ENCODE measurements around the gene DHRS7C. TPM values are rescaled to one million over a fixed set of nuclear protein-coding genes. Genes with fewer than 3 reads are reported as not detected.

DHRS7C gene
- polyA plus RNA-seq, 1 donor from 2014 or later = not detected

DNA sequence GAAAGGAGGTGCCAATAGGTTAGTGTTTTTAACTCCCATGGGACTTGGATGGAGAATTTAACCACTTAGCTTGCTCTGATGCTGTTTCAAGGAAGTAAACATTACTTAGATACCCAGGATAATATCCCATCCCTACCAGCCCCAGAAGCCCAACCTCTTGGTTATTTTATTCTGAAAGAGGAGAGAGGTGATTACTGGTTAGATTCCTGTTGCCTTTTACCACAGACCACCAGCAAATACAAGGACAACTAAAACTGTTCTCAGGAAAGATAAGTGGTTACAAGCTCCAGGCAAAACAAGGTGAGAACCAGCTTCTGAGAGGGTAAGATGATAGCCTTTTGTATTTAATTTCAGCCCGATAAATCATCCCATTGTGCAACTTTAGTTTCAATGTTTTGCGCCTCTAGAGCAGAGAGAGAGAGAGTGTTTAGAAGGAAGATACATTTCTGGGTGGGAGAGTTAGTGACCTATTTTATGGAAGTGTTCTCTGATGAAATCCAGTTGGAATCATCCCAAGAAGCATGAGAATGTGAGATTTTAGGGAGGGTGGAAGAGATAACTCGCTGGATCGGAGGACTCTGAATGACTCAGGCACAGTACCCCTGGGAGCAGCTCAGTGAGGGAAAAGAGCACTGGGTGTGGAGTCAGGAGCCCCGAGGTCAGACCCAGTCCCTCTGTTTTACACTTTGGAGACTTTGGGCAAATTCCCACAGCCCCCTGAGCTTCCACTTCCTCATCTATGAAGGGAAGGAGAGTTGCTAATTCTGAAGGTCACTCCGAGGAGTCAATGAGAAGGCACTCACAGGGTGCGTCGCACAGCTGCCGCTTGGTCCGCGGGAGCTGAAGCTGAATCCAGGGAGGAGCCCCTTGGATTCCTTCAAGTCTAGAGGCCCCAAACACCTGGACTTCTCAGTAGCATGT lies 46.4 kb upstream of the DHRS7C start:
- Histone ChIP-seq H4K20me1 (ENCODE audit: insufficient read depth) (no peaks in the 10 kb centered on the region), H3K27ac (ENCODE audit: low read length) (no peak overlapping the region), H3K4me2 (ENCODE audit: low read length) (no peak overlapping the region), H3K27me3 (ENCODE audit: insufficient read depth, low read depth, low read length) (no peaks in the 10 kb centered on the region), H3K4me3 (ENCODE audit: low read length) (no peak overlapping the region), H3K9me2 (ENCODE audit: insufficient read depth, low read length) (no peaks in the 10 kb centered on the region), H3K9me3 (ENCODE audit: low read length) (no peaks in the 10 kb centered on the region), H2AFZ (ENCODE audit: low read depth, low read length) (no peak overlapping the region), H3K9ac (ENCODE audit: low read length) (no peak overlapping the region), H3F3A (ENCODE audit: insufficient read depth, low read length, poor library complexity, severe bottlenecking) (no peaks in the 10 kb centered on the region), H3K36me3 (ENCODE audit: insufficient read depth, low read length) (no peaks in the 10 kb centered on the region), H3K79me2 (replicated peaks; ENCODE audit: insufficient read depth, low read length) (no peaks in the 10 kb centered on the region)
- no peak for TF ChIP-seq SMC3 (conservative IDR thresholded peaks at IDR 0.05; ENCODE audit: poor library complexity)
- TF ChIP-seq, protein P1, sequence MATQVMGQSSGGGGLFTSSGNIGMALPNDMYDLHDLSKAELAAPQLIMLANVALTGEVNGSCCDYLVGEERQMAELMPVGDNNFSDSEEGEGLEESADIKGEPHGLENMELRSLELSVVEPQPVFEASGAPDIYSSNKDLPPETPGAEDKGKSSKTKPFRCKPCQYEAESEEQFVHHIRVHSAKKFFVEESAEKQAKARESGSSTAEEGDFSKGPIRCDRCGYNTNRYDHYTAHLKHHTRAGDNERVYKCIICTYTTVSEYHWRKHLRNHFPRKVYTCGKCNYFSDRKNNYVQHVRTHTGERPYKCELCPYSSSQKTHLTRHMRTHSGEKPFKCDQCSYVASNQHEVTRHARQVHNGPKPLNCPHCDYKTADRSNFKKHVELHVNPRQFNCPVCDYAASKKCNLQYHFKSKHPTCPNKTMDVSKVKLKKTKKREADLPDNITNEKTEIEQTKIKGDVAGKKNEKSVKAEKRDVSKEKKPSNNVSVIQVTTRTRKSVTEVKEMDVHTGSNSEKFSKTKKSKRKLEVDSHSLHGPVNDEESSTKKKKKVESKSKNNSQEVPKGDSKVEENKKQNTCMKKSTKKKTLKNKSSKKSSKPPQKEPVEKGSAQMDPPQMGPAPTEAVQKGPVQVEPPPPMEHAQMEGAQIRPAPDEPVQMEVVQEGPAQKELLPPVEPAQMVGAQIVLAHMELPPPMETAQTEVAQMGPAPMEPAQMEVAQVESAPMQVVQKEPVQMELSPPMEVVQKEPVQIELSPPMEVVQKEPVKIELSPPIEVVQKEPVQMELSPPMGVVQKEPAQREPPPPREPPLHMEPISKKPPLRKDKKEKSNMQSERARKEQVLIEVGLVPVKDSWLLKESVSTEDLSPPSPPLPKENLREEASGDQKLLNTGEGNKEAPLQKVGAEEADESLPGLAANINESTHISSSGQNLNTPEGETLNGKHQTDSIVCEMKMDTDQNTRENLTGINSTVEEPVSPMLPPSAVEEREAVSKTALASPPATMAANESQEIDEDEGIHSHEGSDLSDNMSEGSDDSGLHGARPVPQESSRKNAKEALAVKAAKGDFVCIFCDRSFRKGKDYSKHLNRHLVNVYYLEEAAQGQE (IDR thresholded peaks at IDR 0.05; ENCODE audit: borderline replicate concordance) = no peak
- TF ChIP-seq, protein P2, sequence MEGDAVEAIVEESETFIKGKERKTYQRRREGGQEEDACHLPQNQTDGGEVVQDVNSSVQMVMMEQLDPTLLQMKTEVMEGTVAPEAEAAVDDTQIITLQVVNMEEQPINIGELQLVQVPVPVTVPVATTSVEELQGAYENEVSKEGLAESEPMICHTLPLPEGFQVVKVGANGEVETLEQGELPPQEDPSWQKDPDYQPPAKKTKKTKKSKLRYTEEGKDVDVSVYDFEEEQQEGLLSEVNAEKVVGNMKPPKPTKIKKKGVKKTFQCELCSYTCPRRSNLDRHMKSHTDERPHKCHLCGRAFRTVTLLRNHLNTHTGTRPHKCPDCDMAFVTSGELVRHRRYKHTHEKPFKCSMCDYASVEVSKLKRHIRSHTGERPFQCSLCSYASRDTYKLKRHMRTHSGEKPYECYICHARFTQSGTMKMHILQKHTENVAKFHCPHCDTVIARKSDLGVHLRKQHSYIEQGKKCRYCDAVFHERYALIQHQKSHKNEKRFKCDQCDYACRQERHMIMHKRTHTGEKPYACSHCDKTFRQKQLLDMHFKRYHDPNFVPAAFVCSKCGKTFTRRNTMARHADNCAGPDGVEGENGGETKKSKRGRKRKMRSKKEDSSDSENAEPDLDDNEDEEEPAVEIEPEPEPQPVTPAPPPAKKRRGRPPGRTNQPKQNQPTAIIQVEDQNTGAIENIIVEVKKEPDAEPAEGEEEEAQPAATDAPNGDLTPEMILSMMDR (IDR thresholded peaks at IDR 0.05; ENCODE audit: poor library complexity, severe bottlenecking) = no peak
- TF ChIP-seq TAF1 (IDR thresholded peaks at IDR 0.05; ENCODE audit: low read depth) = no peak
- TF ChIP-seq EP300 (conservative IDR thresholded peaks at IDR 0.05; ENCODE audit: poor library complexity, severe bottlenecking) = no peak
- no peak for TF ChIP-seq POLR2AphosphoS5 (IDR thresholded peaks at IDR 0.05)
- TF ChIP-seq MXI1 (conservative IDR thresholded peaks at IDR 0.05; ENCODE audit: poor library complexity, severe bottlenecking) = no peak
- no peak for TF ChIP-seq RAD21 (conservative IDR thresholded peaks at IDR 0.05)
- no peak for TF ChIP-seq EZH2 (IDR thresholded peaks at IDR 0.05; ENCODE audit: borderline replicate concordance, insufficient read depth, low read length, poor library complexity, severe bottlenecking)

DNA sequence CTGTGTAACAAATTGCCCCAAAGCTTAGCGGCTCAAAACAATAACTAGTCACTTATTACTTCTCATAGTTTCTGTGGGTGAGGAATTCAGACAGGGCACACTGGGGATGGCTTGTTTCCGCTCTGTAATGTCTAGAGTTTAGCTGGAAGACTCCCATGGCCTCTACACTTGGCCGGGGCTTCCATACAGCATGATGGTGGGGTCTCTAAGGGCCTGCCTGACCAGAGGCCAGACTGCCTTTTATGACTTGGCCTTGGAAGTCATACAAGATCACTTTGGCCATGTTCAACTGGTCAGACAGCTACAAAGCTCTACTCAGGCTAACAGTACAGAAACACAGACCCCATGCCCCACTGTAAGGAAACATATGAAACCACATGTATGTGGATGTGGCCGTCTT lies 42.5 kb upstream of the DHRS7C start:
- H2AFZ ChIP-seq (ENCODE audit: low read depth, low read length) = no peak overlapping the region
- H3K79me2 ChIP-seq (replicated peaks; ENCODE audit: insufficient read depth, low read length) = no peaks in the 10 kb centered on the region
- no peaks in the 10 kb centered on the region for H3K27me3 ChIP-seq (ENCODE audit: insufficient read depth, low read depth, low read length)
- H3K9me3 ChIP-seq (ENCODE audit: low read length) = no peaks in the 10 kb centered on the region
- TF ChIP-seq, protein P1 (IDR thresholded peaks at IDR 0.05; ENCODE audit: borderline replicate concordance) = no peak
- TF ChIP-seq MXI1 (conservative IDR thresholded peaks at IDR 0.05; ENCODE audit: poor library complexity, severe bottlenecking) = no peak
- TF ChIP-seq EP300 (conservative IDR thresholded peaks at IDR 0.05; ENCODE audit: poor library complexity, severe bottlenecking) = no peak
- TF ChIP-seq EZH2 (IDR thresholded peaks at IDR 0.05; ENCODE audit: borderline replicate concordance, insufficient read depth, low read length, poor library complexity, severe bottlenecking) = no peak
- no peak for TF ChIP-seq POLR2AphosphoS5 (IDR thresholded peaks at IDR 0.05)
- TF ChIP-seq RAD21 (conservative IDR thresholded peaks at IDR 0.05) = no peak
- no peak overlapping the region for H3K4me2 ChIP-seq (ENCODE audit: low read length)
- no peak overlapping the region for H3K9ac ChIP-seq (ENCODE audit: low read length)
- no peak overlapping the region for H3K27ac ChIP-seq (ENCODE audit: low read length)
- no peaks in the 10 kb centered on the region for H3F3A ChIP-seq (ENCODE audit: insufficient read depth, low read length, poor library complexity, severe bottlenecking)
- no peak overlapping the region for H3K4me3 ChIP-seq (ENCODE audit: low read length)
- H4K20me1 ChIP-seq (ENCODE audit: insufficient read depth) = no peaks in the 10 kb centered on the region
- no peaks in the 10 kb centered on the region for H3K36me3 ChIP-seq (ENCODE audit: insufficient read depth, low read length)
- no peaks in the 10 kb centered on the region for H3K9me2 ChIP-seq (ENCODE audit: insufficient read depth, low read length)
